MM.1S (cell line): ENCODE measurements around the gene PIAS4.

Experiments used
- DNase-seq: peaks from one replicate; pipeline ENCODE4 v3.0.0-alpha.2; 2015
- H2AFZ ChIP-seq: fragments of 300-600 bp; sonication (generic); 2 replicates; pipeline ENCODE4 v1.6.0; 2016; ENCODE audit warnings: antibody characterized with exemption, low read length
- H3F3A ChIP-seq: fragments of 300-600 bp; sonication (generic); 2 replicates; pipeline ENCODE4 v1.6.1; 2016; ENCODE audit warnings: mild to moderate bottlenecking, antibody characterized with exemption, low read length, moderate library complexity, mixed read lengths; ENCODE audit not compliant: insufficient read depth
- H3K27ac ChIP-seq: fragments of 300-600 bp; sonication (generic); 2 replicates; pipeline ENCODE4 v1.5.1; 2016; ENCODE audit warnings: mild to moderate bottlenecking, low read length
- H3K27me3 ChIP-seq: fragments of 300-600 bp; sonication (generic); replicated peaks from 2 replicates; pipeline ENCODE4 v1.6.0; 2016; ENCODE audit warnings: low read length; ENCODE audit not compliant: insufficient read depth
- H3K36me3 ChIP-seq: fragments of 300-600 bp; sonication (generic); replicated peaks from 2 replicates; pipeline ENCODE4 v1.6.1; 2016; ENCODE audit warnings: mild to moderate bottlenecking, low read length, mixed read lengths; ENCODE audit not compliant: insufficient read depth
- H3K4me1 ChIP-seq: fragments of 300-600 bp; sonication (generic); 2 replicates; pipeline ENCODE4 v1.6.1; 2016; ENCODE audit warnings: low read length, mixed read lengths
- H3K4me2 ChIP-seq: fragments of 300-600 bp; sonication (generic); 2 replicates; pipeline ENCODE4 v1.6.0; 2016; ENCODE audit warnings: low read depth, low read length
- H3K4me3 ChIP-seq: fragments of 300-600 bp; sonication (generic); 2 replicates; pipeline ENCODE4 v1.5.1; 2016; ENCODE audit warnings: low read length, mixed read lengths
- H3K79me2 ChIP-seq: fragments of 300-600 bp; sonication (generic); 2 replicates; pipeline ENCODE4 v1.6.1; 2016; ENCODE audit warnings: mixed run types, low read length, mixed read lengths
- H3K9ac ChIP-seq: fragments of 300-600 bp; sonication (generic); 2 replicates; pipeline ENCODE4 v1.6.1; 2016; ENCODE audit warnings: low read length, mixed read lengths
- H3K9me2 ChIP-seq: fragments of 300-600 bp; sonication (generic); replicated peaks from 2 replicates; pipeline ENCODE4 v1.6.1; 2016; ENCODE audit warnings: mild to moderate bottlenecking, low read length, mixed read lengths; ENCODE audit not compliant: insufficient read depth
- H3K9me3 ChIP-seq: fragments of 300-600 bp; sonication (generic); replicated peaks from 2 replicates; pipeline ENCODE4 v1.6.1; 2016; ENCODE audit warnings: mild to moderate bottlenecking, low read length, mixed read lengths; ENCODE audit not compliant: insufficient read depth
- H4K20me1 ChIP-seq: fragments of 300-600 bp; sonication (generic); 2 replicates; pipeline ENCODE4 v1.6.1; 2016; ENCODE audit warnings: mild to moderate bottlenecking, low read length, moderate library complexity, mixed read lengths; ENCODE audit not compliant: insufficient read depth
- CTCF ChIP-seq: fragments of 300-600 bp; sonication (generic); IDR thresholded peaks from 2 replicates; pipeline ENCODE4 v1.5.1; 2016; ENCODE audit warnings: antibody characterized with exemption, low read length, mixed read lengths
- EZH2 ChIP-seq: fragments of 300-600 bp; sonication (generic); optimal IDR thresholded peaks from 2 replicates; pipeline ENCODE3; 2017; ENCODE audit warnings: low read depth, mild to moderate bottlenecking, antibody characterized with exemption, low read length, mixed read lengths
- EZH2phosphoT487 ChIP-seq: fragments of 300-600 bp; sonication (generic); IDR thresholded peaks from 2 replicates; pipeline ENCODE4 v1.6.1; 2018; ENCODE audit warnings: antibody characterized with exemption, low read length

The PIAS4 gene

GRCh38 chr19:4014541-4015491 lies 7.3 kb downstream of the PIAS4 start:
- Histone ChIP-seq H3K27ac (no peak overlapping the region), H3K9me3 (no peaks in the 10 kb centered on the region), H3K79me2 (peaks cover 94% of the 10 kb centered on the region), H3K4me1 (no peaks in the 10 kb centered on the region), H3K9ac (no peak overlapping the region), H3K4me3 (no peak overlapping the region), H4K20me1 (0 out of 2 replicates have a peak, but pooled peaks cover 3% of the 10 kb centered on the region), H3F3A (no peaks in the 10 kb centered on the region), H3K36me3 (no peaks in the 10 kb centered on the region; the same call in 1 of the 2 replicates), H3K9me2 (no peaks in the 10 kb centered on the region), H3K4me2 (no peak overlapping the region), H3K27me3 (no peaks in the 10 kb centered on the region), H2AFZ (no peak overlapping the region)
- DNase-seq, result no peak
- no peak for TF ChIP-seq EZH2
- no peak for TF ChIP-seq EZH2phosphoT487
- TF ChIP-seq CTCF, result no peak

- H3K36me3 ChIP-seq, result no peaks in the 10 kb centered on the region; the same call in 1 of the 2 replicates
- no peaks in the 10 kb centered on the region for H3K9me3 ChIP-seq
- H3K79me2 ChIP-seq, result peaks cover 93% of the 10 kb centered on the region
- H3K27ac ChIP-seq, result no peak overlapping the region
- no peak for DNase-seq
- no peaks in the 10 kb centered on the region for H3K27me3 ChIP-seq
- H2AFZ ChIP-seq, result no peak overlapping the region
- H3K4me1 ChIP-seq, result no peaks in the 10 kb centered on the region
- H3F3A ChIP-seq, result no peaks in the 10 kb centered on the region
- no peaks in the 10 kb centered on the region for H3K9me2 ChIP-seq
- H3K4me2 ChIP-seq, result no peak overlapping the region
- H3K9ac ChIP-seq, result no peak overlapping the region
- TF ChIP-seq CTCF, result no peak
- TF ChIP-seq EZH2phosphoT487, result no peak
- TF ChIP-seq EZH2, result no peak
- 0 out of 2 replicates have a peak, but pooled peaks cover 3% of the 10 kb centered on the region for H4K20me1 ChIP-seq
- H3K4me3 ChIP-seq, result no peak overlapping the region
Measured at GRCh38 chr19:4015705-4016402, 8.3 kb downstream of the PIAS4 start.

- no peaks in the 10 kb centered on the region for H3K4me1 ChIP-seq
Measured at GRCh38 chr19:4016486-4016885, 8.9 kb downstream of the PIAS4 start.

More at GRCh38 chr19:4016486-4016885, 8.9 kb downstream of the PIAS4 start:
- H3K27ac ChIP-seq, result no peak overlapping the region
- no peak for TF ChIP-seq CTCF
- TF ChIP-seq EZH2phosphoT487, result no peak
- H3K9me3 ChIP-seq, result no peaks in the 10 kb centered on the region
- no peaks in the 10 kb centered on the region for H3K9me2 ChIP-seq
- H3F3A ChIP-seq, result no peaks in the 10 kb centered on the region
- DNase-seq, result no peak
- H3K9ac ChIP-seq, result no peak overlapping the region
- no peak overlapping the region for H3K4me3 ChIP-seq
- no peak overlapping the region for H2AFZ ChIP-seq
- 0 out of 2 replicates have a peak, but pooled peaks cover 3% of the 10 kb centered on the region for H4K20me1 ChIP-seq
- H3K79me2 ChIP-seq, result peaks cover 93% of the 10 kb centered on the region
- no peaks in the 10 kb centered on the region; the same call in 1 of the 2 replicates for H3K36me3 ChIP-seq
- no peaks in the 10 kb centered on the region for H3K27me3 ChIP-seq
- H3K4me2 ChIP-seq, result no peak overlapping the region
